GM23248 (cell line): Measurements from ENCODE around the gene POU1F1.

Experiments used
- EZH2 ChIP-seq: fragments of 200-600 bp; sonication (generic); IDR thresholded peaks from 2 replicates; pipeline ENCODE4 v1.6.1; 2018; ENCODE audit warnings: antibody characterized with exemption, mild to moderate bottlenecking; ENCODE audit not compliant: insufficient read depth, poor library complexity, severe bottlenecking
- EZH2phosphoT487 ChIP-seq: fragments of 200-600 bp; sonication (generic); IDR thresholded peaks from 2 replicates; pipeline ENCODE4 v1.6.1; 2018; ENCODE audit warnings: antibody characterized with exemption, moderate library complexity, mild to moderate bottlenecking, low read depth; ENCODE audit not compliant: insufficient read depth

DNA sequence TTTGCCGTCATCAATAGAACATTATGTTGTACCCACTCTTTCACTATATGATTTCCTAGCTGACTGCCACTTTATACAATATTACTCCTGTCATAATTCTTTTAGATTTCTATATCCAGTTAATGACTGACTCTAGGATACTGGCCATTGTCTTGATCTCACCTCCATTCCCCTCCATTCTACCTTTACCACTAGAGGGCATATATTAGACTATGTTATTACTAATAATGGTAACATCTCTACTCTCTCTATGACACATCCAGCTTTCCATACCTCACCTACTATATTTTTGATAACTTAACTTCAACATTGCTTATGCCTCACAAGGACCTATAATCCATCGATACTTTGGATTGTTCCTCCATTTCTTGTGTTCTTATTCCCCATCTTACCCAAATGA is 31.4 kb upstream of the POU1F1 start:
- no peak for TF ChIP-seq EZH2
- TF ChIP-seq EZH2phosphoT487: no peak
